Colonic mucosa (tissue), 4 donors: ENCODE data around the gene ASB15. TPM values are rescaled to one million over a fixed set of nuclear protein-coding genes. Genes with fewer than 3 reads are reported as not detected.

Source experiments
- DNase-seq: peaks from one replicate; pipeline ENCODE4 v3.0.0-alpha.2; 2020
- H3K27ac ChIP-seq: fragments of 200-600 bp; one replicate; pipeline ENCODE4 v1.8.0; 2021
- H3K27me3 ChIP-seq: fragments of 200-600 bp; one replicate; pipeline ENCODE4 v1.8.0; 2021
- H3K36me3 ChIP-seq: fragments of 200-600 bp; one replicate; pipeline ENCODE4 v1.8.0; 2021
- H3K4me1 ChIP-seq: fragments of 200-600 bp; one replicate; pipeline ENCODE4 v1.8.0; 2021; ENCODE audit warnings: mild to moderate bottlenecking
- H3K4me3 ChIP-seq: fragments of 200-600 bp; one replicate; pipeline ENCODE4 v1.8.0; 2021
- H3K9ac ChIP-seq, 2 donors: one replicate each; pipeline ENCODE4 v1.7.0; 2013; ENCODE audit warnings: control low read depth in 2 of 2, low read depth in 2 of 2, low read length in 2 of 2
- H3K9me3 ChIP-seq: fragments of 200-600 bp; one replicate; pipeline ENCODE4 v1.8.0; 2021
- CTCF ChIP-seq: fragments of 200-600 bp; IDR thresholded peaks from one replicate; pipeline ENCODE4 v1.8.0; 2022; ENCODE audit warnings: antibody characterized with exemption, mild to moderate bottlenecking
- intact Hi-C: fragments of 100-400 bp; cut with DNase I; formaldehyde crosslinking; loops from one replicate; pipeline ENCODE4 v1.14.1; 2022
- total RNA-seq, 2 donors: library from RNA; stranded (reverse); fragmentation: NEBNext Ultra II Directional in 1 of 2; extraction: Animal tissue kit (Norgen Biotek cat#: 25700) in 1 of 2; gene quantifications; one replicate each; pipeline ENCODE4 v1.2.1, GENCODE V29; 2021
- donor health status: healthy.
- donor health status: DM: no; HTN: no; CAD: no.
- donor health status: DM: no; HTN: no; CAD: no.

Gene ASB15
- total RNA-seq, 2 donors from 2014 or later = not detected

GRCh38 chr7:123557398-123558288 lies 44.0 kb upstream of the ASB15 start, which contains the start of gene NDUFA5:
NDUFA5 (minus strand) TSS chr7:123557818; CDS start chr7:123557795, 23 bp downstream.
- peak; percentile 99 for DNase-seq
- H3K4me1 ChIP-seq = peaks cover 5% of the 10 kb centered on the region
- no peaks in the 10 kb centered on the region for H3K27me3 ChIP-seq
- H3K27ac ChIP-seq = peak within 1 kb of the TSS; percentile 66
- intact Hi-C loops = no loop called here
- H3K4me3 ChIP-seq = peak within 1 kb of the TSS; percentile 65
- no peak for TF ChIP-seq CTCF
- H3K9ac ChIP-seq = peak within 1 kb of the TSS; percentile 92 to 97
- no peaks in the 10 kb centered on the region for H3K9me3 ChIP-seq
- H3K36me3 ChIP-seq = no peaks in the 10 kb centered on the region

GRCh38 chr7:123558289-123558874 lies 43.2 kb upstream of the ASB15 start:
- peak overlapping the region in 1 of 2 donors; percentile 97 for H3K9ac ChIP-seq
- peaks cover 5% of the 10 kb centered on the region for H3K4me1 ChIP-seq
- H3K36me3 ChIP-seq = no peaks in the 10 kb centered on the region
- H3K9me3 ChIP-seq = no peaks in the 10 kb centered on the region
- no peak for TF ChIP-seq CTCF
- no peaks in the 10 kb centered on the region for H3K27me3 ChIP-seq
- peak overlapping the region; percentile 65 for H3K4me3 ChIP-seq
- intact Hi-C loops = no loop called here
- DNase-seq = no peak
- peak overlapping the region; percentile 66 for H3K27ac ChIP-seq

- no peak overlapping the region for H3K4me3 ChIP-seq
- no peaks in the 10 kb centered on the region for H3K9me3 ChIP-seq
These were observed 39.5 kb upstream of the ASB15 start for GRCh38 chr7:123562121-123562520.

GRCh38 chr7:123569352-123570010 lies 32.1 kb upstream of the ASB15 start:
- Histone ChIP-seq H3K4me1 (no peaks in the 10 kb centered on the region), H3K36me3 (no peaks in the 10 kb centered on the region), H3K9me3 (no peaks in the 10 kb centered on the region), H3K4me3 (no peak overlapping the region), H3K9ac (no peak overlapping the region), H3K27ac (no peak overlapping the region), H3K27me3 (no peaks in the 10 kb centered on the region)
- intact Hi-C loops = loop anchor here (10.0 kb wide), 1 partner anchor 55 kb away; no protein-coding TSS in a partner anchor
- no peak for TF ChIP-seq CTCF
- no peak for DNase-seq

More at GRCh38 chr7:123562121-123562520, 39.5 kb upstream of the ASB15 start:
- Histone ChIP-seq H3K27ac (no peak overlapping the region), H3K4me1 (no peaks in the 10 kb centered on the region), H3K9ac (no peak overlapping the region), H3K27me3 (no peaks in the 10 kb centered on the region), H3K36me3 (no peaks in the 10 kb centered on the region)
- intact Hi-C loops = loop anchor here (10.0 kb wide), 1 partner anchor 63 kb away; no protein-coding TSS in a partner anchor
- TF ChIP-seq CTCF = no peak
- no peak for DNase-seq

- H3K9ac ChIP-seq = no peak overlapping the region
- H3K27me3 ChIP-seq = no peaks in the 10 kb centered on the region
- H3K4me1 ChIP-seq = no peaks in the 10 kb centered on the region
- TF ChIP-seq CTCF = no peak
- H3K36me3 ChIP-seq = no peaks in the 10 kb centered on the region
- no peak overlapping the region for H3K27ac ChIP-seq
- H3K4me3 ChIP-seq = no peak overlapping the region
- H3K9me3 ChIP-seq = no peaks in the 10 kb centered on the region
- DNase-seq = no peak
- intact Hi-C loops = no loop called here
These were observed 31.0 kb upstream of the ASB15 start for GRCh38 chr7:123570390-123571182.
